GM23248 (cell line): Measurements from ENCODE around the gene DOK5.

ENCODE experiments used
- EZH2 ChIP-seq: fragments of 200-600 bp; sonication (generic); IDR thresholded peaks from 2 replicates; pipeline ENCODE4 v1.6.1; 2018; ENCODE audit warnings: antibody characterized with exemption, mild to moderate bottlenecking; ENCODE audit not compliant: insufficient read depth, poor library complexity, severe bottlenecking
- EZH2phosphoT487 ChIP-seq: fragments of 200-600 bp; sonication (generic); IDR thresholded peaks from 2 replicates; pipeline ENCODE4 v1.6.1; 2018; ENCODE audit warnings: antibody characterized with exemption, moderate library complexity, mild to moderate bottlenecking, low read depth; ENCODE audit not compliant: insufficient read depth

DNA sequence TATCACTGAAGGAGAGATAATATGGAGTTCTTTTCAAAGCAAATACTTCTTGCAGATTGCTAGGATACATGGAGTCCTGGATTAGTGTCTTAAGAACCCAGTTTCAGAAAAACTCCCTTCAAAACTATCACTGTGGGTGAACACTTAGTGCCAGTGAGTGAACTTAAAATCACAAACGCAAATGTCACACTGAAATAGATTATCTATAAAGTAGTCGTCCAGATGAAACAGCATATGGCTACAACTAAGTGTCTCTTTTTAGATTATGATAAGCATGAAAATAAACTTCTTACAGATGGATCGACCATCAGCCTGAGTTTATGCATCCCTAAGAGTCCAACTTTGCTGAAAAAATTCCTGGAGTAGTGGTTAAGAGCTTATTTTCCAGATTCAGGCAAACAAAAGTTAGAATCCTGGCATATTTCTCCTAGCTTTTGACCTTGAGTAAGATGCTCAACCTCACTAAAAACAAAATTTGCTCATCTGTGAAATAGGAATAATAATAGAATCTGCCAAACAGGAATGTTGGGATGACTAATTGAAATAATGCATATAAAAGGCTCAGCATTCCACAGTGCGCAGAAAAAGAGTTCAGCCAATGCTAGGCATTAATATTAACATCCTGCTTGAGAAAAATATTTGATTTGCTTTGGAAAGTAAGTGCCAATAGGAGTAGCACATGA lies 70.4 kb downstream of the DOK5 start:
- TF ChIP-seq EZH2: no peak
- TF ChIP-seq EZH2phosphoT487: no peak
